ENCODE data around the gene MEMO1.
A peak's percentile ranks its signal among the peaks of the same experiment; 100 is the strongest.
"Not testable (repeated sequence)": the region's sequence is repeated elsewhere in the genome, so short reads cannot be mapped to it uniquely, and the experiment has no call there.

MEMO1 gene

DNA sequence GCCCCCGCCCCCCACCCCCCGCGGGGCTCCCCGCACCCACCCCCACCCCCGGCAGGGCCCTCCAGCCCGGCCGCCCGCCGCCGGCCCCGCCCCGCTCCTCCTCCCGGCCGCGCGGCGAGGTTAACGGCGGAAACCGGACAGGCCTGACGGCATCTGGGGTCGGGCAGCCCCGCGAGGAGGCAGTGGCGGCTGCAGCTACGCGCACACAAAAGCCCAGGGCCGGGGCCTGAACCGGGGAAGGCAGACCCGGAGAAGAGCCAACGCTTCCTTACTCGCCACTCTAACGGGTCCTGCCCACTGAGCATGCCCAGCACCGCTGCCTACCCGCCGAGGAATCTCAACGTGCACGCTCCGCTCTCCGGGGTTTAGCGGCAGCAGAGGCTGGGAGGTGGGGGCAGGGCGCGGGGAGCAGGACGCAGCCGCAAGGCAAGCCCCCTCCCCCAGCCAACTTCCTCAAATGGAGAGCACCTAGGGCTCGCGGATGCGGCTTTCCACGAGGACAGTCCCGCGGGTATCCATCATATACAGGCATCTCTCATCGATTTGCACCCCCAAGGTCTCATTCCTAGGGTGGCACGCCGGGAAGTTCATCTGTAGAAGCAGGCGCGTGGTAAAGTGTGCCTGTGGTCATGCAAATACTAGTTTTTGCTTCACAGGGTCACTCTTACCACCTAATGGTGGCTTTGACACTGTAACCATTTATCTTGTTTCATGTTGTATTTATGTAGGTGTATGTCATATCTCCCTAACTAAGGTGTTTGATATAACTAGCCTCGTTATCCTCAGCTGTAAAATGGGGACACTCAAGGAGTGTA is at the start of gene MEMO1:
Gene MEMO1 (minus strand): TSS at position 339 of the 815 bp plus-strand sequence. CDS start 761 bp downstream, outside the sequence.
- Mint-ChIP-seq H3K4me3 (peak within 1 kb of the TSS; percentile 90), H3K9me3 (no peaks in the 10 kb centered on the region), H3K27me3 (ENCODE audit: low read depth) (no peaks in the 10 kb centered on the region), H3K27ac (peak within 1 kb of the TSS; percentile 96), H3K36me3 (ENCODE audit: low read depth) (peaks cover 9% of the 10 kb centered on the region), H3K4me1 (ENCODE audit: low read depth) (peaks cover 37% of the 10 kb centered on the region)
- DNase-seq (ENCODE audit: low spot score) = peak; percentile 93

- no peak overlapping the region for H3K27ac Mint-ChIP-seq
- no peaks in the 10 kb centered on the region for H3K9me3 Mint-ChIP-seq
- H3K27me3 Mint-ChIP-seq (ENCODE audit: low read depth) = peaks cover 3% of the 10 kb centered on the region
- H3K4me1 Mint-ChIP-seq (ENCODE audit: low read depth) = peaks cover 16% of the 10 kb centered on the region
- no peaks in the 10 kb centered on the region for H3K36me3 Mint-ChIP-seq (ENCODE audit: low read depth)
- no peak for DNase-seq (ENCODE audit: low spot score)
- no peak overlapping the region for H3K4me3 Mint-ChIP-seq
Observed at GRCh38 chr2:32060266-32060665, 49.5 kb upstream of the MEMO1 start.

DNA sequence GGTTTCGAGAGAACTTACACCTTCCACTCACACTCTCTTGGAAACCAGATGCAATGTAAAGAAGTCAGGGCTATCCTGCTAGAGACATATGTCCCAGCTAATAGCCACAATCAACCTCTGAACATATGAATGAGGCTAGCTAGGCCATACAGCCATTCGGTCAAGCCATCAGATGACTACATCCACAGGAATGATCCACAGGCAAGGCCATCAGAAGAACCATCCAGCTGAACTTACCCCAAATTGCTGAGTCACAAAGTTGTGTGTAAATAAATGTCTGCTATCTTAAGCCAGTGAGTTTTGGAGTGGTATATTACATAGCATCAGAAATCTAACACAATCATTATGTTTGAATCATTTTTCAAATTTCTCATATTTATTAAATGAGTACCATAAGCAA is 47.3 kb upstream of the MEMO1 start:
- H3K4me1 Mint-ChIP-seq (ENCODE audit: low read depth) = peaks cover 9% of the 10 kb centered on the region
- H3K36me3 Mint-ChIP-seq (ENCODE audit: low read depth) = no peaks in the 10 kb centered on the region
- H3K27me3 Mint-ChIP-seq (ENCODE audit: low read depth) = peaks cover 3% of the 10 kb centered on the region
- no peak for DNase-seq (ENCODE audit: low spot score)
- no peaks in the 10 kb centered on the region for H3K9me3 Mint-ChIP-seq
- H3K4me3 Mint-ChIP-seq = no peak overlapping the region
- H3K27ac Mint-ChIP-seq = no peak overlapping the region

DNA sequence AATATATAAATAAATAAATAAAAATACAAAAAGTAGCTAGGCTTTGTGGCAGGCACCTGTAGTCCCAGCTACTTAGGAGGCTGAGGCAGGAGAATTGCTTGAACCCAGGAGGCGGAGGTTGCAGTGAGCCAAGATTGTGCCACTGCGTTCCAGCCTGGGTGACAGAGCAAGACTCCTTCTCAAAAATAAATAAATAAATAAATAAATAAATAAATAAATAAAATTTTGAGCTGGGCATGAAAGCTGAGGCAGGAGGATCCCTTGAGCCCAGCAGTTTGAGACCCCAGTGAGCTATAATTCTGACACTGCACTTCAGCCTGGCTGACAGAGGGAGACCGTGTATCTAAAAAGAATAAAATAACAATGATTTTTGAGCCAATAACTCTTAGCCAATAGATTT is 43.8 kb upstream of the MEMO1 start:
- H3K36me3 Mint-ChIP-seq (ENCODE audit: low read depth); H3K9me3 Mint-ChIP-seq; H3K27me3 Mint-ChIP-seq (ENCODE audit: low read depth); H3K27ac Mint-ChIP-seq; H3K4me3 Mint-ChIP-seq; H3K4me1 Mint-ChIP-seq (ENCODE audit: low read depth); DNase-seq (ENCODE audit: low spot score): not testable (repeated sequence)

- H3K27ac Mint-ChIP-seq = no peak overlapping the region
- no peak overlapping the region for H3K4me3 Mint-ChIP-seq
- no peaks in the 10 kb centered on the region for H3K9me3 Mint-ChIP-seq
- DNase-seq (ENCODE audit: low spot score) = no peak
- no peaks in the 10 kb centered on the region for H3K36me3 Mint-ChIP-seq (ENCODE audit: low read depth)
- H3K4me1 Mint-ChIP-seq (ENCODE audit: low read depth) = no peaks in the 10 kb centered on the region
- peaks cover 2% of the 10 kb centered on the region for H3K27me3 Mint-ChIP-seq (ENCODE audit: low read depth)
Observed at GRCh38 chr2:32051836-32052439, 41.1 kb upstream of the MEMO1 start.

DNA sequence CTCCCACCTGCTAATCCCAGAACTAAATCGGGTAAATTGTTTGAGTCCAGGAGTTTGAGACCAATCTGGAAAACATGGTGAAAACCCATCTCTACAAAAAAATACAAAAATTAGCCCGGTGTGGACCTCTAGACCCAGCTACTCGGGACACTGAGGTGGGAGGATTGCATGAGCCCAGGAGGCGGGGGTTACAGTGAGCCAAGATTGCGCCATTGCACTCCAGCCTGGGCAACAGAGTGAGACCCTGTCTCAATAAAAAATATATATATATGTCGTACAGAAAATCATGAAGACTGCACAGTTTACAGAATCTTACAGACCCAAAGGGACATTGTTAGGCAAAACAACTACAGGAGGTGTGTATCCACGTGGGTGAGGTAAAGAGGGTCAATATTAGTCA is 32.8 kb upstream of the MEMO1 start:
- Mint-ChIP-seq H3K27me3 (ENCODE audit: low read depth) (peaks cover 2% of the 10 kb centered on the region), H3K27ac (no peak overlapping the region), H3K4me1 (ENCODE audit: low read depth) (peaks cover 6% of the 10 kb centered on the region), H3K36me3 (ENCODE audit: low read depth) (no peaks in the 10 kb centered on the region), H3K4me3 (no peak overlapping the region), H3K9me3 (no peaks in the 10 kb centered on the region)
- no peak for DNase-seq (ENCODE audit: low spot score)

DNA sequence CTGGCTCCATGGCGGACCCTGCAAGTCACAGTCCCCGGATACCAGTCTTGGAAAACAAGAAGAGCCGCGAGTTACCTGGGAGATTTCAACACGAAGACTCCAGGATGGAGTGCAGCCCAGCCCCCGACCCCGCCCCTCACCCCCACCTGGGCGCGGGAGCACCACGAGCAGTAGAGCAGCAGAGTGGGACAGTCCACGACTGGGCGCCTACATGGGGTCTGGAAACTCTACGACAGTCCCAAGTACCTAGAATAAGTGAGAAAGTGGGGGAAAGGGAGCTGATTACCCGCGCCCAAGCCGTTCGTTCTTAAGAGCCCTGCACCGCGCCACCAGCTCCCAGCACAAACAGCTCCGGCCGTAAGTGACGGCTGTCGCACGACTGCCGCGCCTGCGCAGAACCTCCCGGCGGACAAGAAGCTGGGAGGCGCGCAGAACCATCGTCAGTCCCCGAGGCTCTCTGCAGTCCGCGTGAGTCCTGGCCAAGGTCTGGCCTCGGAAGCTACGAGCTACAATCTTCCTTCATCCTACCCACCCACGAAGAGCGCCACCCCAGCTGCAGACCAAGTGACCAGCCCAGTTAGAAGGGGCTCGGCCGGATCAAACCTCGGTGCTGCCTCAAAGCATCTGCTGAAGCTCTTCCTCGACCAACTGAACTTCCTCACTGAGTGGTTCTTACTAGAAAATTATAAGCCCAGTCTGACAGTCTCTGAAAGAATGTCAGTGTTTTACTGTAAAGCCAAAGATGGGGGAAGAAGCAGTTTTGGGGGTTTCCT is 28.8 kb upstream of the MEMO1 start, which contains the start of gene DPY30:
Gene DPY30 (minus strand): TSS at position 359 of the 773 bp plus-strand sequence. CDS start 349 bp downstream, at position 10.
- H3K9me3 Mint-ChIP-seq = no peaks in the 10 kb centered on the region
- H3K4me1 Mint-ChIP-seq (ENCODE audit: low read depth) = peaks cover 7% of the 10 kb centered on the region
- H3K27ac Mint-ChIP-seq = peak within 1 kb of the TSS; percentile 89
- H3K36me3 Mint-ChIP-seq (ENCODE audit: low read depth) = peaks cover 3% of the 10 kb centered on the region
- H3K4me3 Mint-ChIP-seq = peak within 1 kb of the TSS; percentile 87
- H3K27me3 Mint-ChIP-seq (ENCODE audit: low read depth) = no peaks in the 10 kb centered on the region
- DNase-seq (ENCODE audit: low spot score) = peak; percentile 89

DNA sequence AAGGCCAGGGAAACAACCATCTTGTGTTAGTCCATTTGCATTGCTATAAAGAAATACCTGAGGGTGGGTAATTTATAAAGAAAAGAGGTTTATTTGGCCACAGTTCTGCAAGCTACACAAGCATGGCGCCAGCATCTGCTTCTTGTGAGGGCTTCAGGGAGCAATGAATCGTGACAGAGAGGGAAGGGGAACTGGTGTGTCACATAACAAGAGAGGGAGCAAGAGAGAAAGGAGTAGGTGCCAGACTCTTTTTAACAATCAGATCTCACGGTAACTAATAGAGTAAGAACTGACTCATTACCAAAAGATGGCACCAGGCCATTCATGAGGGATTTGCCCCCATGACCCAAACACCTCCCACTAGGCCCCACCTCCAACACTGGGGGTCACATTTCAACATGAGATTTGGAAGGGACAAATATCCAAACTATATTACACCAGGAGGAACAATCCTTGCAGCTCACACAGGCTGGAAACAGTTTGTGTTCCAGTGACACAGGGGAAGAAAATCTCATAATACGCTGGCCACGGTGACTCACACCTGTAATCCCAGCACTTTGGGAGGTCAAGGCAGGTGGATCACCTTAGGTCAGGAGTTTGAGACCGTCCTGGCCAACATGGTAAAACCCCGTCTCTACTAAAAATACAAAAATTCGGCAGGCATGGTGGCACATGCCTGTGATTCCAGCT is 23.5 kb upstream of the MEMO1 start:
- DNase-seq (ENCODE audit: low spot score); H3K4me3 Mint-ChIP-seq; H3K27ac Mint-ChIP-seq; H3K4me1 Mint-ChIP-seq (ENCODE audit: low read depth); H3K9me3 Mint-ChIP-seq; H3K27me3 Mint-ChIP-seq (ENCODE audit: low read depth): not testable (repeated sequence)
- peaks cover 18% of the 10 kb centered on the region for H3K36me3 Mint-ChIP-seq (ENCODE audit: low read depth)

GRCh38 chr2:32018789-32019482 is 8.1 kb upstream of the MEMO1 start:
- peaks cover 10% of the 10 kb centered on the region for H3K36me3 Mint-ChIP-seq (ENCODE audit: low read depth)
- H3K27me3 Mint-ChIP-seq (ENCODE audit: low read depth); DNase-seq (ENCODE audit: low spot score); H3K4me1 Mint-ChIP-seq (ENCODE audit: low read depth); H3K9me3 Mint-ChIP-seq; H3K4me3 Mint-ChIP-seq; H3K27ac Mint-ChIP-seq: not testable (repeated sequence)

DNA sequence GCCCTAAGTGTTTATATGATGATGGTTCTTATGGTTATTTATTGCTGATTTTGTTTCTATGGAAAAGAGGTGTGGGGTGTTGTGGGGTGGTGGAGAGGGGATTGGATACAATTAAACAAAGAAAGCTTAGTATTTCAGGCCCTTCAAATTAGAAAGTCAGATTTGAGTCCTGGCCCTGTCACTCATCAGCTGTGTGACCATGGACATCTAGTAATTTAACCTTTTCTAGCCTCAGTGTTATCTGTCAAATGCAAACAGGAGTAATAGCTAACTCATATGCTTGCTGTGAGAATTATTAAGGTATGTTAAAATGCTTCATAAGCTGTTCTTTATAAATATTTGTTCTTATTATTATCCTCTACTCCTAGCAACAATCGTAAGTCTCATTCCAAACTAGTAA is 2.1 kb upstream of the MEMO1 start:
- peaks cover 6% of the 10 kb centered on the region for H3K36me3 Mint-ChIP-seq (ENCODE audit: low read depth)
- peak overlapping the region; percentile 59 for H3K27ac Mint-ChIP-seq
- H3K27me3 Mint-ChIP-seq (ENCODE audit: low read depth) = no peaks in the 10 kb centered on the region
- H3K4me1 Mint-ChIP-seq (ENCODE audit: low read depth) = peaks cover 26% of the 10 kb centered on the region
- peak overlapping the region; percentile 34 for H3K4me3 Mint-ChIP-seq
- no peaks in the 10 kb centered on the region for H3K9me3 Mint-ChIP-seq
- DNase-seq (ENCODE audit: low spot score) = no peak

DNA sequence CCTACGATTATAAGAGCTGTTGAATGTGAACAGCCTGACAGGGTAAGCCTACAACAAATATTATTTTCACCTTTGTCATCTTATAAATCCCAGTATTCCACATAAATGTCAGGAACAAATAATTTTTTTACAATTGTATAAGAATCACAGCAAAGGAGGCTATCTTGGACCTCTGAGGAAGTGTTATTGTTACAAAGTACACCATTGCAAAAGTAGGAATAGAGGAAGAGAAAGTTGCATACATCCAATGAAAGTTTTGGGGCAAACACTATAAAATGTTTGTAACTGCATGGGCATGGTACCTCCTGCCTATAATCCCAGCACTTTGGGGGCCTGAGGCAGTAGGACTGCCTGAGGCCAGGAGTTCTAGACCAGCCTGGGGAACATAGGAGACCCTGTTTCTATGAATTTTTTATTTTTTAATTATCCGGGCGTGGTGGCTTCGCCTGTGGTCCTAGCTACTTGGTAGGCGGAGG is 715 bp upstream of the MEMO1 start:
- Mint-ChIP-seq H3K4me1 (ENCODE audit: low read depth) (peaks cover 34% of the 10 kb centered on the region), H3K9me3 (no peaks in the 10 kb centered on the region), H3K36me3 (ENCODE audit: low read depth) (peaks cover 9% of the 10 kb centered on the region), H3K27me3 (ENCODE audit: low read depth) (no peaks in the 10 kb centered on the region), H3K4me3 (peak overlapping the region; percentile 90), H3K27ac (peak overlapping the region; percentile 96)
- DNase-seq (ENCODE audit: low spot score) = no peak

- Mint-ChIP-seq H3K36me3 (ENCODE audit: low read depth) (peaks cover 12% of the 10 kb centered on the region), H3K27ac (peak overlapping the region; percentile 64), H3K4me1 (ENCODE audit: low read depth) (peaks cover 42% of the 10 kb centered on the region)
- H3K4me3 Mint-ChIP-seq; H3K9me3 Mint-ChIP-seq; H3K27me3 Mint-ChIP-seq (ENCODE audit: low read depth): not testable (repeated sequence)
- peak; percentile 78 for DNase-seq (ENCODE audit: low spot score)
Observed at GRCh38 chr2:32010280-32010669, 533 bp downstream of the MEMO1 start.
